ENCODE data around the gene WNK1. TPM values are rescaled to one million over a fixed set of nuclear protein-coding genes. Genes with fewer than 3 reads are reported as not detected.

WNK1 gene
- total and polyA plus RNA-seq, 2 donors (not counting 3 experiments of a cell fraction or from before 2014, with no cell fraction given): 46.3 to 108 TPM

DNA sequence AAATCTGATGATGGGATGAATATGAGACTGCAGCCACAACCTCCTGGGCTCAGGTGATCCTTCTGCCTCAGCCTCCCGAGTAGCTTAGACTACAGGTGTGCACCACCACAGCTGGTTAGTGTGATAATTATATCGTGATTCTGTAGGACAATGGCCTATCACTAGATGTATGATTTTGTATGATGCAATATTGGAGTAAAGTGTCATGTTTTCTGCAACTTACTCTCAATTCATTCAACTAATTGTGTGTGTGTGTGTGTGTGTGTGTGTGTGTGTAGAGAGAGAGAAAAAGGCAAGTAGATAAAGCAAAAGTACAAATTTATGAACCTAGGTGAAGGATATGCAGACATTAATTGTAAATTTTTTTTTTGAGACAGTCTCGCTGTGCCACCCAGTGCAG, 186.4 kb downstream of the WNK1 start:
- no peak for FAIRE-seq
- dilution Hi-C loops (cut with MboI; ENCODE audit: extremely low pct_ligation_motif_present, low sequenced_read_pairs): no loop called here

More for the DNA sequence above, 186.4 kb downstream of the WNK1 start:
- Histone ChIP-seq H3K4me1 (ENCODE audit: control insufficient read depth, extremely low read depth, insufficient read depth, low read length) (no peaks in the 10 kb centered on the region), H3K36me3 (ENCODE audit: control insufficient read depth in 2 of 2, extremely low read depth in 1 of 2, insufficient read depth in 2 of 2, low read length in 2 of 2) (peaks cover 0 to 3% of the 10 kb centered on the region in 2 experiments), H4K20me1 (replicated peaks; ENCODE audit: control insufficient read depth, extremely low read depth, insufficient read depth, low read length) (no peaks in the 10 kb centered on the region), H2AFZ (ENCODE audit: low read depth, low read length) (no peak overlapping the region), H3K27ac (ENCODE audit: insufficient read depth, low read depth, low read length) (no peak overlapping the region), H3K79me2 (ENCODE audit: control insufficient read depth, insufficient read depth, low read length) (peaks cover 3% of the 10 kb centered on the region), H3K9me1 (replicated peaks; ENCODE audit: control insufficient read depth, extremely low read depth, insufficient read depth, low read length) (no peaks in the 10 kb centered on the region), H3K4me2 (ENCODE audit: insufficient read depth, low read length) (no peak overlapping the region), H3K9me3 (replicated peaks; ENCODE audit: control insufficient read depth, insufficient read depth, low read length) (no peaks in the 10 kb centered on the region), H3K4me3 (replicated peaks in 1 of 3; ENCODE audit: insufficient read depth in 1 of 3, low read depth in 1 of 3, low read length in 3 of 3) (no peak overlapping the region), H3K27me3 (ENCODE audit: control insufficient read depth in 2 of 2, insufficient read depth in 2 of 2, low read length in 2 of 2) (no peaks in the 10 kb centered on the region), H3K9ac (replicated peaks; ENCODE audit: extremely low read depth, insufficient read depth, low read length) (no peak overlapping the region)
- no peak for DNase-seq (ENCODE audit: low read depth, low spot score)
- CTCF ChIA-PET: interaction anchor here (0.6 kb wide), 1 partner anchor 154 kb away, joined by 3 read pairs; no protein-coding TSS in a partner anchor
- intact Hi-C loops (cut with micrococcal nuclease): no loop called here
- TF ChIP-seq FOS (IDR thresholded peaks at IDR 0.05; ENCODE audit: borderline replicate concordance, insufficient read depth, low read length) (no peak), MYC (IDR thresholded peaks at IDR 0.05; ENCODE audit: low read depth, low read length) (no peak), POLR2AphosphoS5 (IDR thresholded peaks at IDR 0.05; ENCODE audit: insufficient read depth, low read depth, low read length) (no peak), JUN (IDR thresholded peaks at IDR 0.05; ENCODE audit: borderline replicate concordance, insufficient read depth, insufficient read length, low read depth) (no peak), MAX (IDR thresholded peaks at IDR 0.05; ENCODE audit: insufficient read depth, insufficient read length) (no peak), POLR2A (IDR thresholded peaks at IDR 0.05; ENCODE audit: low read depth, low read length) (no peak), GATA2 (IDR thresholded peaks at IDR 0.05; ENCODE audit: insufficient read depth, insufficient read length, low read depth, low read length) (no peak), EZH2 (IDR thresholded peaks at IDR 0.05; ENCODE audit: borderline replicate concordance, low read depth, low read length, severe bottlenecking) (no peak)
- TF ChIP-seq, protein P1, sequence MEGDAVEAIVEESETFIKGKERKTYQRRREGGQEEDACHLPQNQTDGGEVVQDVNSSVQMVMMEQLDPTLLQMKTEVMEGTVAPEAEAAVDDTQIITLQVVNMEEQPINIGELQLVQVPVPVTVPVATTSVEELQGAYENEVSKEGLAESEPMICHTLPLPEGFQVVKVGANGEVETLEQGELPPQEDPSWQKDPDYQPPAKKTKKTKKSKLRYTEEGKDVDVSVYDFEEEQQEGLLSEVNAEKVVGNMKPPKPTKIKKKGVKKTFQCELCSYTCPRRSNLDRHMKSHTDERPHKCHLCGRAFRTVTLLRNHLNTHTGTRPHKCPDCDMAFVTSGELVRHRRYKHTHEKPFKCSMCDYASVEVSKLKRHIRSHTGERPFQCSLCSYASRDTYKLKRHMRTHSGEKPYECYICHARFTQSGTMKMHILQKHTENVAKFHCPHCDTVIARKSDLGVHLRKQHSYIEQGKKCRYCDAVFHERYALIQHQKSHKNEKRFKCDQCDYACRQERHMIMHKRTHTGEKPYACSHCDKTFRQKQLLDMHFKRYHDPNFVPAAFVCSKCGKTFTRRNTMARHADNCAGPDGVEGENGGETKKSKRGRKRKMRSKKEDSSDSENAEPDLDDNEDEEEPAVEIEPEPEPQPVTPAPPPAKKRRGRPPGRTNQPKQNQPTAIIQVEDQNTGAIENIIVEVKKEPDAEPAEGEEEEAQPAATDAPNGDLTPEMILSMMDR (IDR thresholded peaks at IDR 0.05; ENCODE audit: extremely low read depth in 1 of 2, insufficient read depth in 1 of 2, low read depth in 1 of 2, low read length in 2 of 2): no peak
- POLR2A ChIA-PET: no interaction called here
- no TSS peak for BruUV-seq (replicated peaks)

All from endothelial cell of umbilical vein (primary cell).